GM10266 (cell line): ENCODE measurements around the gene DHRS3.

Experiments
- DNase-seq: peaks from one replicate; pipeline ENCODE4 v3.0.0; 2012; ENCODE audit errors: extremely low spot score
- TF ChIP-seq, protein P1 (sequence below): IDR thresholded peaks from 2 replicates; pipeline ENCODE4 v1.5.1; 2012; ENCODE audit warnings: mild to moderate bottlenecking, low read depth; ENCODE audit not compliant: control insufficient read depth, insufficient read depth; ENCODE audit errors: missing control alignments

The DHRS3 gene

DNA sequence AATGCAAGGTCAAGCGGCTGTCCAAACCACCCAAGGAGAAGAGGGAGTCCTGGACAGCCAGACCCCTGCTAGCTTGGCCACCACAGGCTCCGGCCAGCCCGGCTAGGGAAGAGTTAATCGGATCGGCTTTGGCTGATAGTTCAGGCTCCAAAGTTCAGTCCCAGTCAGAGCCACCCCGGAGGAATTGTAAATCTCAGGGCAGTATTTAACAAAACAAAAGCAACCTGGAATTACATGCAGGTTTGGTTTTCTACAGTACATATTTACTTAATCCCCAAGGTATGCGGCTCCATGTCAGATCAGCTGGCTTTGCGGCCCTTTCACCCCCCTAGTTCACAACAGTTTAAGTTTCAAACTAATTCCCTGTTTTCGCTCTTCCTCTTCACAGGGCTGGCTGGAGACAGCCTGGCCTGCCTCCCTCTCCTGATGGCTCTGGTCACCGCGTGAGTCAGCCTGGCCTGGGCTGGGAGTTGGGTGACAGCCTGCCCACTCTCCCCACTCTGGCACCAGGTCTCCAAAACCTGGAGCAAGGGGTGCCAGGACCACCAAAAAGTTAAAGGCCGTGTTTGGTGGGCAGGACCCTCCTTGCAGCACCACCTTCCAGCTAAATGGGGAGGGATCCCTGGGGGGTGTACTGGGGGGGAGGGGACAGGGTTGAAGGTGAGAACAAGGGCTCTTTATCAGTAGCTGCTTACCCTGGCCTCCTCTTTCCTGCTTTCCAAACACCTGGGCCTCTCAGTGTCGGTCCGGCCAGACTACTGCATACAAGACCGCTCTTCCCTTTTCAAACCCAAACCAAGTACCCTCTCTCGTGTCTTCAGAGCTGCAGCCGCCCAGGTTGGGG is 1.9 kb downstream of the DHRS3 start:
- peak; percentile 19 for DNase-seq
- TF ChIP-seq, protein P1, sequence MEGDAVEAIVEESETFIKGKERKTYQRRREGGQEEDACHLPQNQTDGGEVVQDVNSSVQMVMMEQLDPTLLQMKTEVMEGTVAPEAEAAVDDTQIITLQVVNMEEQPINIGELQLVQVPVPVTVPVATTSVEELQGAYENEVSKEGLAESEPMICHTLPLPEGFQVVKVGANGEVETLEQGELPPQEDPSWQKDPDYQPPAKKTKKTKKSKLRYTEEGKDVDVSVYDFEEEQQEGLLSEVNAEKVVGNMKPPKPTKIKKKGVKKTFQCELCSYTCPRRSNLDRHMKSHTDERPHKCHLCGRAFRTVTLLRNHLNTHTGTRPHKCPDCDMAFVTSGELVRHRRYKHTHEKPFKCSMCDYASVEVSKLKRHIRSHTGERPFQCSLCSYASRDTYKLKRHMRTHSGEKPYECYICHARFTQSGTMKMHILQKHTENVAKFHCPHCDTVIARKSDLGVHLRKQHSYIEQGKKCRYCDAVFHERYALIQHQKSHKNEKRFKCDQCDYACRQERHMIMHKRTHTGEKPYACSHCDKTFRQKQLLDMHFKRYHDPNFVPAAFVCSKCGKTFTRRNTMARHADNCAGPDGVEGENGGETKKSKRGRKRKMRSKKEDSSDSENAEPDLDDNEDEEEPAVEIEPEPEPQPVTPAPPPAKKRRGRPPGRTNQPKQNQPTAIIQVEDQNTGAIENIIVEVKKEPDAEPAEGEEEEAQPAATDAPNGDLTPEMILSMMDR, result no peak

DNA sequence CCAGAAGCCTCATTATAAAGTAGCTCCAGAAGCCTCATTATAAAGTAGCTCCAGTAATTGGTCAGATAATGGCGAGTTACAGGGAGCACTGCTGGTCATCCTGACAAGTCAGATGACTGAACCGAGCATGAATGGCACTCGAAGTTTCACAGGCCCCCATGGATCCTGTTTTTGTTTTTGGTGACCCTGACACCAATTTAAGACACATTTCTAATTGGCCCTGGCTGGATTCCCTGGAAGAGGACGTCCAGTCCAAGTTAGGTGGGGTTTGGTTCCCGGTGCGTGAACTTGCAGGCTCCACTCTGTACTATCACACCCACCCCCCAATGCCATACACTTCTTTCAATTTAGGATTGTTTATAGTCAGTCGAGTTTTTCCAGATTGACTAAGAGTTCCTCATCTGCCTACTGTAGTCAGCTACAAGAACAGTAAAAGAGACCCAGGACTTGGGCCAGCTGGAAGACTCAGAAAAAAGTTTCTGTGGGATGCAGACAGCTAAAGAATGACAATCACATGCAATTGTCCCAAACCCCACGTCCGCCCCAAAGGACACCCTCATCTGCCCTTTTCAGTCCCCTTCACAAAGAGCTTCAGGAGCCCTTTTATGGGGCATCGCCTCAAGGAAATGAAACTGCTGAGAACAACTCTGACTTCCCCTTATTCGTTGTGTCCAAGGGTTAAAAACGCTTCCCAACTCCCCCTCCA is 2.7 kb downstream of the DHRS3 start:
- DNase-seq, result peak; percentile 9
- TF ChIP-seq, protein P1, result no peak

DNA sequence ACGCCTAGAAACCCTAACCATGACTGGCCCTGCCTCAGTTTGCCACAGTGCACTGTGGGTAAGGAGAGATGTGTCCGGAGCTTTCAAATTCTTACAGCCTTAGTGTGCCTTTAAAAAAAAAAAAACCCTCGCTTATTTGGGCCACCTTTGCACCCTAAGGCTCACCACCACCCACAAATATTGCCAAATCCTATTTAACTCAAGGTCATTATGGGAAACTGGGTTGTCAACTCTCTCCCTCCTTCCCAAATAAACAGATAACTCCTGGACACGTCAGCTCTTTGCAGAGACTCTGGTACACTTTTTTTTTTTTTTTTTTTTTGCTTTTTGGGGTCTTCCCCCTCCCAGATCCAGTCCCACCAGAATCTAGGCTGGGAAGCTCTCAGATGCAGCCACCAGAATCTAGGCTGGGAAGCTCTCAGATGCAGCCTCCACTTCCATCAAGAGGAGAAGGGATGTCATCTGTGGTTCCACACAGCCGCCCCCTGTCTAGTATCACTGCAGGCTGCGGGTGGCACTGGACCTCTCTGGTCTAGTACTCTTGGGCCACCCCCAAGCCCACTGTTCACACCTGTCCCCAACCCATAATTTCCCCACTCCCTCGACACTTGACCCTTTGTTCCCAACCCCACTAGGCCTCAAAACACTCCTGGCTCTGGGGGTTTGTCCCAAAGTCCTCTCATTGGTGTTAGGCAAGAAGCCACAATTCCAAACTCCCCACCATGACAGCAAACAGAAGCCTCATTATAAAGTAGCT is 3.4 kb downstream of the DHRS3 start:
- TF ChIP-seq, protein P1, result no peak
- DNase-seq, result peak; percentile 6

DNA sequence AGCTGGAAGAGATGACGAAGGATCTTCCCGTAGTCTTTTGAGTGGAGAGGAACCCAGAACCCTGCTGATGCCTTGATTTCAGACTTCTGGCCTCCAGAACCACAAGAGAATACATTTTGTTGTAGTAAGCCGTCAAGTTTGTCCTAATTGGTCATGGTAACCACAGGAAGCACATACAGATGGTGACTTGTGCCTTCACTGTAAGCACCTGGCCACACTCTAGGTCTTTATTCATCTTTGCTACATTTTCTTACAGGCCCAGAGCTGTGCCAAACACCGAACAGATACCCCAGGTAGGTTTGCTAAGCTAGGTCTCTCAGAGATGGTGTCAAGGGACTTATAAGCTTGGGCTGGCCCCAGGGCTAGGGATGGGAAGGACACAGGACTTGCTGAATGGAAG is 4.8 kb downstream of the DHRS3 start:
- peak; percentile 5 for DNase-seq
- TF ChIP-seq, protein P1, result no peak

DNA sequence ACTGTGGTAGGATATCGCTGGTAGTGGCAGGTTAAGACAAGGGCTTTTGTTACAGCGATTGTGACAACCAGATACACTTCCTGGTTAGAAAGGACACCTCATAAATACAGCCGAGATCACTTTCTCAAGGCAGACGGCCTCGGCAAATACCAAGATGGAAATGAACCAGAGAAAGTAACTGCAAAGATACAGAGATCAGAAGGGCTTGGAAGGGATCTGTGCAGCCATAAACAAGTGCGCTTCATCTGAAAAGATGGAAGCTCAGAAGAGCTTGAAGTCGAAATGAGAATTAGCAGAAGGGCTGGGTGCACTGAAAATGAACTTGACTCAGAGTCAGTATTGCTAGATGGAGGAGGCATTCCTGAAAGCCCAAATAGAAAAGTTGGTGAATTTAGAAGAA is 7.1 kb downstream of the DHRS3 start:
- peak; percentile 4 for DNase-seq
- TF ChIP-seq, protein P1, result no peak

DNA sequence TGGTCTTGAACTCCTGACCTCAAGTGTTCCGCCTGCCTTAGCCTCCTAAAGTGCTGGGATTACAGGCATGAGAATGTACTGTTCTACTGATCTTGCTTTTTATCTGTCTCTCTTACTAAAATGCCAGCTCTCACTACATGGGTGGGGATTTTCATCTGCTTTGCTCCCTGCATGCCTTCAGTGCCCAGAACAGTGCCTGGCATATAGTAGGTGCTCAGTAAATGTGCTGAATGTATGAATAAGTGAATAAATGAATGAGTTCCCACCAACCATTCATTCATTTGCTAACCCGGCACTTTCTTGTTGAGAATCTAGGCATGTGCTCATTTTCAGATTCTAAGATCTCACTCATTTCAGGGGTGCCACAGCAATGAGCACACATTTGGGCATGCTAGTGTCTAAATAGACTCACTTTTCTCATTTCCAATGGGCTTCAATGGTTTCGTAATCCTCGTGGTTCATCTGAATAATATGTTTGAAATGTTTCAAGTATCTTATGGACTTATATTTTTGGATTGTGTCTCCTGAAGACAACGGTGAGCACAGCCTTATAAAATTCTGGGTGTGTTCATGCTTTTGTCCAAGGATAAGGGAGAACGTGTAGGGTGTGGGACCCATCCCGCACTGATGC is 7.6 kb downstream of the DHRS3 start:
- no peak for DNase-seq
- TF ChIP-seq, protein P1, result no peak
